OCI-LY7 (cell line): ENCODE measurements around the gene MAP1LC3B. TPM values are rescaled to one million over a fixed set of nuclear protein-coding genes. Genes with fewer than 3 reads are reported as not detected.
"Not testable (repeated sequence)": the region's sequence is repeated elsewhere in the genome, so short reads cannot be mapped to it uniquely, and the experiment has no call there.

Source experiments
- BruUV-seq: library from RNA; stranded (reverse); fragments of 400-500 nt; replicated peaks from 2 replicates; lab custom pipeline; 2021; lab: Mats Ljungman, UMichigan
- CTCF ChIA-PET: fragments of 300-600 bp; sonication (Branson Sonifier 250); formaldehyde crosslinking; loops from one replicate; lab custom pipeline; 2022; ENCODE audit warnings: antibody characterized with exemption; ENCODE audit not compliant: unreplicated experiment; lab: Charles Lee
- POLR2A ChIA-PET: fragments of 300-600 bp; sonication (Branson Sonifier 250); formaldehyde crosslinking; loops from one replicate; lab custom pipeline; 2022; ENCODE audit warnings: antibody characterized with exemption; lab: Charles Lee
- DNase-seq: peaks from one replicate; pipeline ENCODE4 v3.0.0-alpha.2; 2015; ENCODE audit warnings: low spot score
- H2AFZ ChIP-seq: fragments of 200-600 bp; sonication (generic), shearing (Covaris generic); 2 replicates; pipeline ENCODE4 v1.6.1; 2014; ENCODE audit warnings: mild to moderate bottlenecking, antibody characterized with exemption, low read length, moderate library complexity
- H3K27ac ChIP-seq: fragments of 200-600 bp; sonication (generic); 2 replicates; pipeline ENCODE4 v1.5.1; 2014; ENCODE audit warnings: mixed run types, low read depth, mild to moderate bottlenecking, moderate library complexity, low read length, inconsistent platforms; ENCODE audit not compliant: poor library complexity, severe bottlenecking
- H3K36me3 ChIP-seq: fragments of 200-600 bp; sonication (generic); 2 replicates; pipeline ENCODE4 v1.6.1; 2014; ENCODE audit warnings: mild to moderate bottlenecking, antibody characterized with exemption, low read length, moderate library complexity, mixed read lengths; ENCODE audit not compliant: insufficient read depth
- H3K4me1 ChIP-seq: fragments of 200-600 bp; sonication (generic); 2 replicates; pipeline ENCODE4 v1.5.1; 2014; ENCODE audit warnings: mild to moderate bottlenecking, low read length; ENCODE audit not compliant: insufficient read depth, poor library complexity, severe bottlenecking
- H3K4me2 ChIP-seq: fragments of 200-600 bp; sonication (generic); 2 replicates; pipeline ENCODE4 v1.6.1; 2014; ENCODE audit warnings: mild to moderate bottlenecking, low read length
- H3K4me3 ChIP-seq: fragments of 200-600 bp; sonication (generic); 2 replicates; pipeline ENCODE4 v1.5.1; 2014; ENCODE audit warnings: mild to moderate bottlenecking, low read depth, low read length; ENCODE audit not compliant: poor library complexity, severe bottlenecking
- H3K79me2 ChIP-seq: fragments of 200-600 bp; sonication (generic); 2 replicates; pipeline ENCODE4 v1.6.1; 2016; ENCODE audit warnings: low read depth, mild to moderate bottlenecking, low read length, moderate library complexity, mixed read lengths; ENCODE audit not compliant: insufficient read depth
- H3K9me2 ChIP-seq: fragments of 200-600 bp; sonication (generic); 2 replicates; pipeline ENCODE4 v1.6.1; 2016; ENCODE audit warnings: mild to moderate bottlenecking, low read length, mixed read lengths; ENCODE audit not compliant: insufficient read depth
- H3K9me3 ChIP-seq: fragments of 200-600 bp; sonication (generic); 2 replicates; pipeline ENCODE4 v1.6.1; 2014; ENCODE audit warnings: mild to moderate bottlenecking, mixed run types, low read length, mixed read lengths
- H4K20me1 ChIP-seq: fragments of 200-600 bp; sonication (generic); 2 replicates; pipeline ENCODE4 v1.6.1; 2014; ENCODE audit warnings: mild to moderate bottlenecking, antibody characterized with exemption, low read length, moderate library complexity, mixed read lengths; ENCODE audit not compliant: insufficient read depth
- CTCF ChIP-seq: fragments of 200-600 bp; sonication (generic); conservative IDR thresholded peaks from 2 replicates; pipeline ENCODE4 v1.5.1; 2014; ENCODE audit warnings: mild to moderate bottlenecking, antibody characterized with exemption, low read length, moderate library complexity, mixed read lengths
- EZH2phosphoT487 ChIP-seq: fragments of 200-600 bp; sonication (generic); IDR thresholded peaks from 2 replicates; pipeline ENCODE4 v1.6.1; 2018; ENCODE audit warnings: low read depth, borderline replicate concordance, mild to moderate bottlenecking, mixed run types, antibody characterized with exemption, low read length, moderate library complexity, mixed read lengths
- intact Hi-C: fragments of 100-400 bp; cut with micrococcal nuclease; formaldehyde crosslinking; loops from one replicate; pipeline ENCODE4 v1.10.0; 2022; ENCODE audit not compliant: unreplicated experiment
- total RNA-seq, 2 experiments: library from RNA; depleted of rRNA in 1 of 2; stranded (reverse); fragments of >200 nt in 1 of 2; shearing (Covaris generic) in 1 of 2; gene quantifications; 2 replicates each; pipeline ENCODE4 v1.2.3, GENCODE V29; 2014 to 2022

MAP1LC3B gene
- total RNA-seq, 2 experiments from 2014 or later = 15.3 to 43.8 TPM

- H3K27ac ChIP-seq = no peak overlapping the region
- H3K9me2 ChIP-seq = no peaks in the 10 kb centered on the region
- intact Hi-C loops = no loop called here
- no peaks in the 10 kb centered on the region for H3K79me2 ChIP-seq
- no peaks in the 10 kb centered on the region for H4K20me1 ChIP-seq
- ChIA-PET POLR2A (no interaction called here), CTCF (no interaction called here)
- no peak overlapping the region for H3K4me2 ChIP-seq
- TF ChIP-seq EZH2phosphoT487 = no peak
- TF ChIP-seq CTCF = no peak
- no TSS peak for BruUV-seq
- DNase-seq = no peak
- H3K4me3 ChIP-seq = no peak overlapping the region
- no peaks in the 10 kb centered on the region for H3K4me1 ChIP-seq
- H3K36me3 ChIP-seq = peaks cover 33% of the 10 kb centered on the region
- no peaks in the 10 kb centered on the region for H3K9me3 ChIP-seq
- H2AFZ ChIP-seq = no peak overlapping the region
These were observed 30.1 kb upstream of the MAP1LC3B start for GRCh38 chr16:87361916-87362619.

GRCh38 chr16:87362828-87363559, 29.1 kb upstream of the MAP1LC3B start:
- DNase-seq, H3K4me3 ChIP-seq, POLR2A ChIA-PET, H3K9me2 ChIP-seq, H3K4me2 ChIP-seq, BruUV-seq, H2AFZ ChIP-seq, H3K79me2 ChIP-seq, CTCF ChIA-PET, H3K9me3 ChIP-seq, H4K20me1 ChIP-seq, H3K27ac ChIP-seq, intact Hi-C loops, H3K4me1 ChIP-seq: not testable (repeated sequence)
- H3K36me3 ChIP-seq = peaks cover 34% of the 10 kb centered on the region

GRCh38 chr16:87363771-87364455, 28.2 kb upstream of the MAP1LC3B start:
- no peak for TF ChIP-seq EZH2phosphoT487
- no peak for TF ChIP-seq CTCF
- CTCF ChIA-PET = no interaction called here
- H3K9me2 ChIP-seq = no peaks in the 10 kb centered on the region
- no peak overlapping the region for H3K4me3 ChIP-seq
- peaks cover 18% of the 10 kb centered on the region for H3K4me1 ChIP-seq
- peaks cover 25% of the 10 kb centered on the region for H3K36me3 ChIP-seq
- intact Hi-C loops = no loop called here
- no TSS peak for BruUV-seq
- DNase-seq = no peak
- H3K9me3 ChIP-seq = no peaks in the 10 kb centered on the region
- H3K4me2 ChIP-seq = no peak overlapping the region
- H4K20me1 ChIP-seq = no peaks in the 10 kb centered on the region
- H3K79me2 ChIP-seq = peaks cover 9% of the 10 kb centered on the region; the same call in 1 of the 2 replicates
- H2AFZ ChIP-seq = no peak overlapping the region
- POLR2A ChIA-PET = no interaction called here
- no peak overlapping the region for H3K27ac ChIP-seq
